ENCODE results near the gene MFRP.
A peak's percentile ranks its signal among the peaks of the same experiment; 100 is the strongest.

The MFRP gene

DNA sequence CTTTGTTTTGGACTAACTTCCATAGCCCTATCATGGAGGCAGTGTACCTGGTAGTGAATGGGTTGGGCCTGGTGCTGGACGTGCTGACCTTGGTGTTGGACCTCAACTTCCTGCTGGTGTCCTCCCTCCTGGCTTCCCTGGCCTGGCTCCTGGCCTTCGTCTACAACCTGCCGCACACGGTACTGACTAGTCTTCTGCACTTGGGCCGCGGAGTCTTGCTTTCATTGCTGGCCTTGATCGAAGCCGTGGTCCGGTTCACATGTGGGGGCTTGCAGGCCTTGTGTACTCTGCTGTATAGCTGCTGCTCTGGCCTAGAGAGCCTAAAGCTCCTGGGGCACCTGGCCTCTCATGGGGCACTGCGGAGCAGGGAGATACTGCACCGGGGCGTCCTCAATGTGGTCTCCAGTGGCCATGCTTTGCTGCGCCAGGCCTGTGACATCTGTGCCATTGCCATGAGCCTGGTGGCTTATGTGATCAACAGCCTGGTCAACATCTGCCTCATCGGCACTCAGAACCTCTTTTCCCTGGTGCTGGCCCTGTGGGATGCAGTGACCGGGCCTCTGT lies 11.3 kb downstream of the MFRP start:
- peaks cover 64% of the 10 kb centered on the region for H3K4me1 Mint-ChIP-seq
- peak overlapping the region; percentile 97 for H3K27ac Mint-ChIP-seq
- peaks cover 31% of the 10 kb centered on the region for H3K27me3 Mint-ChIP-seq
- CTCF ChIA-PET: interaction anchor here (0.6 to 9.8 kb wide), 2 partner anchors 13 to 126 kb away, joined by 4 to 106 read pairs; no protein-coding TSS in a partner anchor
- H3K4me3 Mint-ChIP-seq: peak overlapping the region; percentile 99
- H3K36me3 Mint-ChIP-seq: peaks cover 15% of the 10 kb centered on the region
- H3K9me3 Mint-ChIP-seq: no peaks in the 10 kb centered on the region
- DNase-seq: no peak

DNA sequence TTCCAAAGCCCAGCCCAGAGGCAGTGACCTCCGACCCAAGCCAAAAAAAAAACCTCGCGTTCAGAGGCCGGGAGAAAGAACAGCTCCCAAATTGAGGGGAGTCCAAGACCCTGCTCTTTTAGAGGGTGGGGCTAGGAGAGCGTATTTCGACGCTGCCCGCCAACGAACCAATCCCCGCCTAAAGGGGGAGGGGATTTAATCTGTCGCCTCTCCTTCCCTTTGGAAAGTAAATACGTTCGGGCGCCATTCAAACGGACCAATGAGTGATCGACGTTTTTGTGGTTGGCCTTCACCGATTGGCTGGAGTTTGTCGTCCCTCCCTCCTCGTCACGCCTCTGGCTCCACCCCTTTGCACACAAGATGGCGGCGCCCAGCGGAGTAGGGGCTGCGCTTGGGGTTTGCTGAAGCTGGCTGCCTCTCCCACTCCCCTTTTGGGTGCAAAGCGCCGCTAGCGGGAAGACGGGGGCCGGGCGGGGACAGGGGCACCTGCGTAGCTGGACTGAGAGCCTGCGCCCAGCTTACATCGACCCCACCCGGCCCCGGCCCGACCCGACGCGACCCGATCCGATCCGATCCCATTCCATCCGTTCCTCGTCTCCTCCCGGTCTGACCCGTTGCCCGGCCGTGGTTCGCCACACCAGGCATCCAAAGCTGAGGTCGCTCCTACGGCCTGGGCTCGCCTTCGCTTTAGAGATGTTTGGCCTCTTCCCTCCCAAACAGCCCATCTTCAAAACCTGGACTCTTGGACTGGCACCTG lies 12.2 kb downstream of the MFRP start, which contains the start of gene RNF26:
Gene RNF26, plus strand, starts transcription at position 354 of the 757 bp plus-strand sequence. CDS start 596 bp downstream, outside the sequence.
- peaks cover 25% of the 10 kb centered on the region for H3K27me3 Mint-ChIP-seq
- H3K9me3 Mint-ChIP-seq: no peaks in the 10 kb centered on the region
- peaks cover 15% of the 10 kb centered on the region for H3K36me3 Mint-ChIP-seq
- peak; percentile 97 for DNase-seq
- peak within 1 kb of the TSS; percentile 97 for H3K27ac Mint-ChIP-seq
- H3K4me1 Mint-ChIP-seq: peaks cover 62% of the 10 kb centered on the region
- peak within 1 kb of the TSS; percentile 99 for H3K4me3 Mint-ChIP-seq
- CTCF ChIA-PET: interaction anchor here (0.9 to 9.8 kb wide), 3 partner anchors 12 to 22 kb away, joined by 3 to 106 read pairs (median 3); partner anchors contain the start of gene MCAM

DNA sequence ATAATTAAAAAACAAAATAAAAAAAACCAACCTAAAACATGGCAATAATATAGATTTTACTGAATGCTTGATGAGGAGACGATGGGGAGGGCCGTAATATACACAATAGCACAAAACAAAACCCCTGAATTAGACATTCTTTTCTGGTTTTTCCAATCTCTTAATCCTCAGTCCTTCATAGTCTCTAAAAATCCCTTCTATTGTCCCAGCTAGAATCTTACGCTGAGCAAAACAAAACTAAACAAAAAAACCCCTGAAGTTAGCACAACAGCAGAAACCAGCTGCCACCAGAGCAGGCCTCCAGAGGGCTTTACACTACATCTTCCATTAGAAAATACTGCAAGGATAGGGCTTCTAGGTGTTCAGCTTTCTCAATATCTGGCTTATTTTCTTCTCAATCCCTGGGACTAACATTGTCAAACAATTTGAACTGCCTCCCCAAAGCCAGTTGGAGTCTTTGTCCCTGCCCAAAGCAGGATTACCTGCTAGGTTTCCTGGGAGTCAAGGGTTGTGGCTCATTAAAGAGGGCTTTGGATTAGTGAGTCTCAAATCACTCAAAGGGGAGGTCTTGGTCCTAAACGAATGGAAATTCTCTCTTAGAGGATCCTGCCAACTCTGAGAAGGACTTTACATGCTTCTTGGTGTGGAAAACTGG lies 14.3 kb downstream of the MFRP start:
- Mint-ChIP-seq H3K27ac (peak overlapping the region; percentile 61), H3K4me3 (no peak overlapping the region), H3K4me1 (peaks cover 44% of the 10 kb centered on the region), H3K27me3 (peaks cover 20% of the 10 kb centered on the region), H3K9me3 (no peaks in the 10 kb centered on the region), H3K36me3 (peaks cover 7% of the 10 kb centered on the region)
- CTCF ChIA-PET: interaction anchor here (0.8 to 9.8 kb wide), 2 partner anchors 10 to 142 kb away, joined by 4 to 106 read pairs; no protein-coding TSS in a partner anchor
- DNase-seq: no peak

DNA sequence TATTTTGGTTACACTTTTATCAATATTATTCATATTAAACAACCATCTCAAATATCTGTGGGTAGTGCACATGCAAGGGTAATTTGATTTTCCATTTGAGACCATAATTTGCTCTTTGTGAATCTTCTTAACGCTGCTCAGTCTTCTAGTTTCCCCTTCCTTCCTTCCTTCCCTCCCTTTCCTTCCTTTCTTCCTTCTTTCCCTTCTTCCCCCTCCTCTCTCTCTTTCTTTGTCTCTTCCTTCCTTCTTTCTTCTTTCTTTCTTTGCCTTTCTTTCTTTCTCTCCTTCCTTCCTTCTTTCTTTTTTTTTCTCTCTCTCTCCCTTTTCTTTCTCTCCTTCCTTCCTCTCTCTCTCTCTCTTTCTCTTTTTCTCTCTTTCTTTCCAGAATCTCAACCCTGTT lies 16.3 kb downstream of the MFRP start:
- Mint-ChIP-seq H3K4me3 (no peak overlapping the region), H3K4me1 (peaks cover 24% of the 10 kb centered on the region), H3K27ac (no peak overlapping the region), H3K9me3 (no peaks in the 10 kb centered on the region), H3K27me3 (peaks cover 20% of the 10 kb centered on the region), H3K36me3 (no peaks in the 10 kb centered on the region)
- DNase-seq: no peak
- CTCF ChIA-PET: interaction anchor here (0.5 kb wide), 1 partner anchor 8 kb away, joined by 3 read pairs; no protein-coding TSS in a partner anchor

DNA sequence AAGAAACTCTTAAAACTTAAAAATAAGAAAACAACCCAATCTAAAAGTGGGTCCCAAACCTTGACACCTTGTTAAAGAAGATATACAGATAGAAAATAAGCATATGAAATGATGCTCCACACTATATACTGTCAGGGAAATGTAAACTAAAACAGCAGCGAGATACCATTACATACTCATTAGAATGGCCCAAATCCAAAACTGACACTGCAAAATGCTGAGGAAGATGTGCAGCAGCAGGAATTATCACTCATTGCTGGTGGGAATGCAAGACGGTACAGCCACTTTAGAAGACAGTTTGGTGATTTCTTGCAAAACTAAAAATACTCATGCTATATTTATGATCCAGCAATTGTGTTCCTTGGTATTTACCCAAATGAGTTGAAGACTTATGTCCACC lies 17.2 kb downstream of the MFRP start:
- Mint-ChIP-seq H3K27me3 (peaks cover 20% of the 10 kb centered on the region), H3K4me3 (no peak overlapping the region), H3K27ac (no peak overlapping the region), H3K9me3 (no peaks in the 10 kb centered on the region), H3K4me1 (peaks cover 16% of the 10 kb centered on the region), H3K36me3 (no peaks in the 10 kb centered on the region)
- no peak for DNase-seq
- CTCF ChIA-PET: interaction anchor here (1.0 to 4.0 kb wide), 2 partner anchors 8 to 45 kb away, joined by 3 to 24 read pairs; no protein-coding TSS in a partner anchor

DNA sequence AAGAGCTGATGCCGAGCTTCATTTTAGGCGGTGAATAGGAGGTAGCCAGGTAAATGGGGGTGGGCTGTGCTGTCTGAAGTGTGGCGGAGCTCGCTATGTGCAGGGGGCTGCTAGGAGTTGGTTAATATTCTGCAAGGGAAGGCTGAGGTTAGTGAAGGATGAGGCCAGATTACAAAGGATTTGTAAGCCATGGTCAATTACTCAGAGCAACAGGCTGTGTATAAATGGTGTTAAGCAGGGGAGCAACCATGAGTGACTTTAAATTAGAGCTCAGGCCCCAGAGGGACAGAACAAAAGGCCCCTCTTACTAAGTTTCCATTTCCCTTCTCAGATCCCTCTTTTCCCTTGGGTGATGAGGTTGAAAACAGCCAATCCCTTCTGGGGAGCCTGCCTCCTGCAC lies 22.3 kb downstream of the MFRP start:
- Mint-ChIP-seq H3K36me3 (peaks cover 2% of the 10 kb centered on the region), H3K27me3 (peaks cover 34% of the 10 kb centered on the region), H3K27ac (no peak overlapping the region), H3K9me3 (no peaks in the 10 kb centered on the region), H3K4me1 (peaks cover 33% of the 10 kb centered on the region), H3K4me3 (no peak overlapping the region)
- CTCF ChIA-PET: interaction anchor here (0.6 to 5.8 kb wide), 27 partner anchors 11 to 357 kb away, joined by 3 to 106 read pairs (median 4); partner anchors contain the start of genes CBL, RNF26 and VPS11
- no peak for DNase-seq

DNA sequence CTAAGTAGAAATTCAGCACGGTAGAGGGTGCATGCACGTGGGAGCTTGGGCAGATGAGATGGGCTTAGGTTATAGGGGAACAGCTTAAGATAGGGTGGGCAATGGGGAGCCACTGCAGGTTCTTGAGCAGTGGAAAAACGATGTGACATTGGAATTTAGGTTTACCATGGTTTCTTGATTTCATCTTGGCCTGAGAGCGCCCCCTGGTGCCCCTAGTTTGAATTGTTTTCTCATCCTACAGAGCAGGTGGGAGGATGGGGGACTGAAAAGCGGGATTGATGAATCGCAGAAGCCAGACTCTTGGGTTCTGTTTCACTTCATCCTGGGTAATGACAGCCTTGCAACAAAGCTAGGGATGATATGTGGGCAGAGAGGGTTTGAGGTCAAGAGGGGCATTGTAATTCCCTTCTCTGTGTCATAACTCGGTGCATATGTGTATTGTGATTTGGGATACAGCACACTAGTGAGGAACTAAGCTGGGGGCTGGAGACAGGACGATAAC lies 22.9 kb downstream of the MFRP start:
- H3K27ac Mint-ChIP-seq: no peak overlapping the region

DNA sequence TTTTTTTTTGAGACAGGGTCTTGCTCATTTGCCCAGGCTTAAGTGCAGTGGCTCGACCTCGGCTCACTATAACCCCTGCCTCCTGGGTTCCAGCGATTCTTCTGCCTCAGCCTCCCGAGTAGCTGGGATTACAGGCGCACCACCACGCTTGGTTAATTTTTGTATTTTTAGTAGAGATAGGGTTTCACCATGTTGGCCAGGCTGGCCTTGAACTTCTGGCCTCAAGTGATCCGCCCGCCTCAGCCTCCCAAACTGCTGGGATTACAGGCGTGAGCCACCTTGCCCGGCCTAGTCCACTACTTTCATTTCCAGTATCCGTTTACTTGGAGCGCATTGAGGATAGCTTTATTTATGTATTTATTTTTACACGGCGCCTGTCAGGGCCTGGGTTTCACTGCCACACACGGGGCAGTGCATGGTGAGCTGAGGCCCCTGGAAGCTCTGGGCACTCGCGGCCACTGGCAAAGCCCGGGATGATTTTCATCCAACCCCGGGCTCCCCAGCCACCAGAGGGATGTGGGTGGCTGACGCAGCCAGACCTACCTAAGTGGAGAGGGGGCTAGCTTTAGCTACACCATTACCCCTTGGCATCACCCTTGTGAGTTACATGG lies 23.5 kb downstream of the MFRP start:
- no peak for DNase-seq
- no peak overlapping the region for H3K27ac Mint-ChIP-seq
- CTCF ChIA-PET: interaction anchor here (0.8 to 5.8 kb wide), 34 partner anchors 13 to 287 kb away, joined by 3 to 106 read pairs (median 4); partner anchors contain the start of genes C2CD2L, CBL, RNF26 and VPS11
- no peak overlapping the region for H3K4me3 Mint-ChIP-seq
- peaks cover 2% of the 10 kb centered on the region for H3K36me3 Mint-ChIP-seq
- H3K9me3 Mint-ChIP-seq: no peaks in the 10 kb centered on the region
- peaks cover 40% of the 10 kb centered on the region for H3K4me1 Mint-ChIP-seq
- peaks cover 38% of the 10 kb centered on the region for H3K27me3 Mint-ChIP-seq

More for the DNA sequence above, 22.9 kb downstream of the MFRP start:
- Mint-ChIP-seq H3K4me1 (peaks cover 38% of the 10 kb centered on the region), H3K27me3 (peaks cover 35% of the 10 kb centered on the region), H3K9me3 (no peaks in the 10 kb centered on the region), H3K4me3 (no peak overlapping the region), H3K36me3 (peaks cover 2% of the 10 kb centered on the region)
- DNase-seq: peak; percentile 88
- CTCF ChIA-PET: interaction anchor here (0.6 to 5.8 kb wide), 37 partner anchors 12 to 357 kb away, joined by 3 to 106 read pairs (median 4); partner anchors contain the start of genes C2CD2L, CBL, RNF26 and VPS11

DNA sequence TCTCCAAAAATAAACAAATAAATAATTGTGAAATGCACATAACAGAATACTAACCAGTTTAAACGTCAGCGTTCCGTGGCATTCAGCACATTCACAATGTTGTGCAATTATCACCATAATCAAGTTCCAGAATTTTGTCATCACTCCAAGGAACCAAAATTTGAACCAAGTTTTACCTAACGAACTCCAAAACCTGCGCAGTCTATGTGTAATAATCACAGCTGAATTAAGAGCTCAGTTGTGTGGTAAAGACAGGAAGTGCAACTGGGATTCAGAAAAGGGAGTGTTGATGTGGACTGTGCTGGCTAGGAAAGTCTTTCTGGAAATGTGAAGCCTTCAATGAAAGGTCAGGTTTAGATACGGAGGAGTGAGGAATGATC lies 24.2 kb downstream of the MFRP start:
- Mint-ChIP-seq H3K9me3 (no peaks in the 10 kb centered on the region), H3K36me3 (peaks cover 2% of the 10 kb centered on the region), H3K4me1 (peaks cover 40% of the 10 kb centered on the region), H3K27me3 (peaks cover 45% of the 10 kb centered on the region), H3K4me3 (no peak overlapping the region), H3K27ac (no peak overlapping the region)
- CTCF ChIA-PET: interaction anchor here (0.9 to 5.8 kb wide), 17 partner anchors 13 to 633 kb away, joined by 3 to 106 read pairs (median 10); partner anchors contain the start of genes C2CD2L, CBL and RNF26
- DNase-seq: no peak

DNA sequence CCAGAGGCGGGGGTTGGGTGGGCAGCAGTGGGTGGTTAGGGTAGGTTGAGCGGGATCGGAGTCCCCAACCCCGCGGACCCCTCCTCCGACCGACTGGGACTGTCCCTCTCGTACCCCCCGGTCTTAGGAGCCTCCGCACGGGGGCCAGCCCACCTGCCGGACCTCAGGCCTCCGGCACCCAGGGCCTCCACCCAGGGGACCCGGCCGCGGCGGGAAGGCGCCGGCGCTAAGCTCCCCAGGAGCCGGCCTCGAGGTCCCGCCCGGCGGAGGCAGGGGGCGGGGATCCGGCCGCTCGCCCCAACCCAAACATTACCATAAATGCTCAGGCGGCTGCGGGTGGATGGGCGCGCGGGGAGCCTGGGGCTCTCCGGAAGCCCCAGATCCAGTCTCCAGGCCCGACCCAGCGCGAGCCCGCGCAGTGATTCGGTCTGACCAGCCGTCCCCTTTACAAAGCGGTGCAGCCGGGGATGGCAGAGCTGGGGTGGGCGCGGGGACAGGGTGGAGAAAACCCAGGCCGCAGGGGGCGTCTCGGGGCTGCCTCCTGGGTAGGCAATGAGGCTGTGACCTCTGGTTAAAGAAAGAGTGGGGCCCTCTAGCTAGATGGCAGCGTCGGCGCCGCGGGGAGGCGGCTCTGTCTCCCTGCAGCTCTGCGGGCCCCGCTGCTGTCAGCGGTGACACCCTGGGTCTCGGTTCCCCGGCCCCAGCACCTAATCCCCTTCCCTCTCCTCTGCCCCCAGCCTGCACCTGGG lies 25.6 kb downstream of the MFRP start:
- Mint-ChIP-seq H3K36me3 (peaks cover 2% of the 10 kb centered on the region), H3K9me3 (no peaks in the 10 kb centered on the region), H3K4me1 (peaks cover 43% of the 10 kb centered on the region), H3K4me3 (peak overlapping the region; percentile 76), H3K27ac (peak overlapping the region; percentile 92), H3K27me3 (peaks cover 59% of the 10 kb centered on the region)
- CTCF ChIA-PET: interaction anchor here (0.8 to 5.8 kb wide), 16 partner anchors 11 to 631 kb away, joined by 3 to 106 read pairs (median 4); partner anchors contain the start of genes CBL and RNF26
- DNase-seq: peak; percentile 79

DNA sequence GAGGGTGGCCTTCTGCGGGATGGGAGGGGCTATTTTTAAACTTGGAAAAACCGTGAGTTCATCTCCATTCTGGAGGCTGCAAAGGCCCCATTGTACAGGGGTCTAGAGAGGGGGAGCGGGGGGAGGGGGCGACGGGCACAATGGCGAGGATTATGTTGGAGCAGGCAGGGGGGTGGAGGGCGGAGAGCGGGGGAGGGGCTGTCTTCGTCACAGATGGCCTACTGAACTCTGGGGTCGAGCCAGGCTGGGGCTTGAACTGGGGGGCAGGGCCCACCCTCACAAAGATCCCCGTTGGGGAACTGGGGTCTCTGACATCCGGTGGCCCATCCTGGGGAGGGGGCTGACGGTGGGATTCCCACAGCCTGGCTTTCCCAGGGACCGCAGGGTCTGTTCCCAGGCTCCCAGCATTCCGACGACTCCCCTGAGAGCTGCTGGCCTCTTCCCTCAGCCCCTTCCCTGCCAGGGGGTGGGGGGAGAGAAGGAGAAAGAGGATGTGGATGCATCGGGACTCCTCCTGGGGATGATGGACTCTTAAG lies 26.2 kb downstream of the MFRP start:
- CTCF ChIA-PET: interaction anchor here (1.0 to 5.8 kb wide), 7 partner anchors 11 to 115 kb away, joined by 4 to 106 read pairs (median 14); partner anchors contain the start of genes CBL and RNF26
- DNase-seq: peak; percentile 24
- peak overlapping the region; percentile 54 for H3K4me3 Mint-ChIP-seq
- H3K36me3 Mint-ChIP-seq: peaks cover 2% of the 10 kb centered on the region
- peaks cover 49% of the 10 kb centered on the region for H3K4me1 Mint-ChIP-seq
- H3K9me3 Mint-ChIP-seq: no peaks in the 10 kb centered on the region
- H3K27ac Mint-ChIP-seq: no peak overlapping the region
- peaks cover 65% of the 10 kb centered on the region for H3K27me3 Mint-ChIP-seq

DNA sequence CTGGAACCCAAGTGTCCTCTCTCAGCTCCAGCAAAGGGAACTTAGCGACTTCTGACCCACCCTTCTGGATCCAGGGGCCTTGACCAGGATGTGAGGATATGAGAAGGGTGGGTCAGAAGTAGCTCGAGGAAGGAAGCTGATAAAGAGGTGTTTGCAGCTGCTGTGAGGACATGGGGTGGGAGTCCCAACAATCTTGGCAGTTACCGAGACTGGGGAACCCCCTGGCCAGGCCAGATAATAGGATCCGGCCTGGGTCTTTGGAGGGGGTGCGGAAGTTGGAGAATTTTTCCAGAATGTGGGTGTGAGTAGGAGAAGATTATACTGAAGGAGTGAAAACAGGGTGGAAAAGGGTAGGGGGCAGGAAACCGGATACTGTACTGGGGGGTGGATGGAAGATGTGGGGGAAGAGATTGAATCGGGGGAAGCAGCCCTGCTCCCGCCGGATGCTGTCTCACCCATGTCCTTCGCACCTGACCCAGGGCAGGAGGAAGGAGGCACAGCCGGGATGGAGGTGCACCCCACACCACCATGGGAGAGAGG lies 26.7 kb downstream of the MFRP start:
- peak overlapping the region; percentile 54 for H3K4me3 Mint-ChIP-seq

More for the DNA sequence above, 26.7 kb downstream of the MFRP start:
- H3K4me1 Mint-ChIP-seq: peaks cover 55% of the 10 kb centered on the region
- CTCF ChIA-PET: interaction anchor here (1.8 kb wide), 1 partner anchor 18 kb away, joined by 9 read pairs; no protein-coding TSS in a partner anchor
- peaks cover 2% of the 10 kb centered on the region for H3K36me3 Mint-ChIP-seq
- DNase-seq: no peak
- peaks cover 70% of the 10 kb centered on the region for H3K27me3 Mint-ChIP-seq
- no peak overlapping the region for H3K27ac Mint-ChIP-seq
- H3K9me3 Mint-ChIP-seq: no peaks in the 10 kb centered on the region

All from activated naive CD4-positive, alpha-beta T cell treated with anti-CD3 and anti-CD28 coated beads, Interleukin-2, amount 10 ng/mL, durations not matched to agents 7 days and 5 days (primary cell).